G401.6 (cell line): ENCODE measurements around the gene FNBP1.

Experiments used
- FAIRE-seq: peaks from 2 replicates; lab custom pipeline; 2012; peaks lifted over from hg19 to GRCh38; lab: Jason Lieb, UNC

FNBP1 gene

GRCh38 chr9:129875181-129875611 is 167.8 kb downstream of the FNBP1 start:
- no peak for FAIRE-seq

GRCh38 chr9:129874261-129875101 is 168.5 kb downstream of the FNBP1 start:
- no peak for FAIRE-seq

GRCh38 chr9:129873563-129874190 is 169.3 kb downstream of the FNBP1 start:
- FAIRE-seq: no peak

- FAIRE-seq: no peak
Measured at GRCh38 chr9:129871046-129871445, 171.9 kb downstream of the FNBP1 start.

GRCh38 chr9:129869585-129870501 is 173.1 kb downstream of the FNBP1 start:
- no peak for FAIRE-seq

- FAIRE-seq: no peak
Measured at GRCh38 chr9:129868872-129869486, 174.0 kb downstream of the FNBP1 start.

- no peak for FAIRE-seq
Measured at GRCh38 chr9:129868023-129868871, 174.7 kb downstream of the FNBP1 start.

GRCh38 chr9:129867136-129868022 is 175.6 kb downstream of the FNBP1 start:
- FAIRE-seq: no peak

GRCh38 chr9:129866394-129867135 is 176.4 kb downstream of the FNBP1 start:
- no peak for FAIRE-seq

- FAIRE-seq: no peak
Measured at GRCh38 chr9:129865668-129866320, 177.2 kb downstream of the FNBP1 start.

GRCh38 chr9:129864991-129865647 is 177.9 kb downstream of the FNBP1 start:
- FAIRE-seq: no peak

GRCh38 chr9:129863059-129863690 is 179.8 kb downstream of the FNBP1 start:
- no peak for FAIRE-seq

GRCh38 chr9:129861447-129861827 is 181.6 kb downstream of the FNBP1 start:
- no peak for FAIRE-seq

- no peak for FAIRE-seq
Measured at GRCh38 chr9:129860653-129861446, 182.1 kb downstream of the FNBP1 start.

- no peak for FAIRE-seq
Measured at GRCh38 chr9:129858167-129858962, 184.6 kb downstream of the FNBP1 start.

GRCh38 chr9:129857207-129857606 is 185.8 kb downstream of the FNBP1 start:
- FAIRE-seq: no peak
